Measurements from ENCODE around the gene ST6GALNAC5.

- TF ChIP-seq CTCF (IDR thresholded peaks at IDR 0.05) (no peak), POLR2AphosphoS5 (IDR thresholded peaks at IDR 0.05) (no peak)
These were observed 198.5 kb downstream of the ST6GALNAC5 start for GRCh38 chr1:77065693-77066342.

Measured in esophagus muscularis mucosa (tissue), 3 donors.